Central memory CD8-positive, alpha-beta T cell (primary cell): ENCODE results near the gene SULF2.

Experiments used
- ATAC-seq: fragments of 150-1000 bp; cut with Tn5 transposase; replicated peaks from 2 replicates; pipeline ENCODE4 v1.10.0; 2022; ENCODE audit warnings: mild to moderate bottlenecking, moderate FRiP score, moderate number of reproducible peaks; ENCODE audit not compliant: poor library complexity, severe bottlenecking; ENCODE audit errors: extremely low read depth
- DNase-seq, 2 donors: peaks; one replicate each; pipeline ENCODE4 v3.0.0; 2021; ENCODE audit warnings: low spot score in 2 of 2
- H3K27ac Mint-ChIP-seq: one replicate; pipeline ENCODE4 v1.8.0; 2022; ENCODE audit warnings: low read depth, mild to moderate bottlenecking, moderate library complexity, mixed read lengths
- H3K27me3 Mint-ChIP-seq: one replicate; pipeline ENCODE4 v1.8.0; 2022; ENCODE audit warnings: mixed read lengths
- H3K36me3 Mint-ChIP-seq: one replicate; pipeline ENCODE4 v1.8.0; 2022; ENCODE audit warnings: mild to moderate bottlenecking, moderate library complexity, mixed read lengths; ENCODE audit not compliant: insufficient read depth
- H3K4me1 Mint-ChIP-seq: one replicate; pipeline ENCODE4 v1.8.0; 2022; ENCODE audit warnings: mixed read lengths
- H3K4me3 Mint-ChIP-seq: one replicate; pipeline ENCODE4 v1.8.0; 2022; ENCODE audit warnings: mild to moderate bottlenecking, moderate library complexity, mixed read lengths
- H3K9me3 Mint-ChIP-seq: one replicate; pipeline ENCODE4 v1.8.0; 2022; ENCODE audit warnings: mixed read lengths

Gene SULF2

GRCh38 chr20:47727909-47728361, 57.3 kb downstream of the SULF2 start:
- Mint-ChIP-seq H3K4me1 (peaks cover 18% of the 10 kb centered on the region), H3K9me3 (no peaks in the 10 kb centered on the region), H3K36me3 (peaks cover 8% of the 10 kb centered on the region), H3K4me3 (peak overlapping the region; percentile 73), H3K27me3 (no peaks in the 10 kb centered on the region), H3K27ac (peak overlapping the region; percentile 95)
- DNase-seq (no peak), ATAC-seq (no peak)

- H3K4me1 Mint-ChIP-seq: peaks cover 18% of the 10 kb centered on the region
- H3K36me3 Mint-ChIP-seq: peaks cover 8% of the 10 kb centered on the region
- peak; percentile 96 for ATAC-seq
- H3K9me3 Mint-ChIP-seq: no peaks in the 10 kb centered on the region
- peak; percentile 34 to 55 for DNase-seq
- H3K27ac Mint-ChIP-seq: peak overlapping the region; percentile 95
- H3K4me3 Mint-ChIP-seq: peak overlapping the region; percentile 73
- no peaks in the 10 kb centered on the region for H3K27me3 Mint-ChIP-seq
Measured at GRCh38 chr20:47727170-47727880, 58.0 kb downstream of the SULF2 start.

- Mint-ChIP-seq H3K9me3 (no peaks in the 10 kb centered on the region), H3K4me1 (peaks cover 18% of the 10 kb centered on the region), H3K4me3 (no peak overlapping the region), H3K27me3 (no peaks in the 10 kb centered on the region), H3K36me3 (peaks cover 8% of the 10 kb centered on the region), H3K27ac (peak overlapping the region; percentile 95)
- ATAC-seq (no peak), DNase-seq (no peak)
Measured at GRCh38 chr20:47726632-47727031, 58.6 kb downstream of the SULF2 start.

GRCh38 chr20:47725248-47725973, 59.9 kb downstream of the SULF2 start:
- Mint-ChIP-seq H3K9me3 (no peaks in the 10 kb centered on the region), H3K27ac (no peak overlapping the region), H3K36me3 (peaks cover 7% of the 10 kb centered on the region), H3K27me3 (no peaks in the 10 kb centered on the region), H3K4me1 (peaks cover 18% of the 10 kb centered on the region), H3K4me3 (no peak overlapping the region)
- DNase-seq (peak; percentile 60 to 61), ATAC-seq (peak; percentile 47)

- ATAC-seq (no peak), DNase-seq (no peak)
- Mint-ChIP-seq H3K36me3 (peaks cover 7% of the 10 kb centered on the region), H3K27me3 (no peaks in the 10 kb centered on the region), H3K4me1 (peaks cover 18% of the 10 kb centered on the region), H3K9me3 (no peaks in the 10 kb centered on the region), H3K4me3 (no peak overlapping the region), H3K27ac (no peak overlapping the region)
Measured at GRCh38 chr20:47724910-47725247, 60.4 kb downstream of the SULF2 start.

- Mint-ChIP-seq H3K27me3 (no peaks in the 10 kb centered on the region), H3K4me1 (peaks cover 18% of the 10 kb centered on the region), H3K9me3 (no peaks in the 10 kb centered on the region), H3K4me3 (no peak overlapping the region), H3K27ac (no peak overlapping the region), H3K36me3 (peaks cover 7% of the 10 kb centered on the region)
- no peak for DNase-seq
- ATAC-seq: no peak
Measured at GRCh38 chr20:47724396-47724795, 60.9 kb downstream of the SULF2 start.

- ATAC-seq (no peak), DNase-seq (no peak)
- H3K4me3 Mint-ChIP-seq: no peak overlapping the region
- H3K36me3 Mint-ChIP-seq: peaks cover 7% of the 10 kb centered on the region
- H3K27me3 Mint-ChIP-seq: peaks cover 6% of the 10 kb centered on the region
- peaks cover 18% of the 10 kb centered on the region for H3K4me1 Mint-ChIP-seq
- H3K27ac Mint-ChIP-seq: no peak overlapping the region
- no peaks in the 10 kb centered on the region for H3K9me3 Mint-ChIP-seq
Measured at GRCh38 chr20:47723322-47723721, 62.0 kb downstream of the SULF2 start.

GRCh38 chr20:47720636-47721427, 64.4 kb downstream of the SULF2 start:
- no peak overlapping the region for H3K27ac Mint-ChIP-seq
- H3K4me3 Mint-ChIP-seq: no peak overlapping the region
- H3K27me3 Mint-ChIP-seq: peaks cover 12% of the 10 kb centered on the region
- H3K36me3 Mint-ChIP-seq: peaks cover 2% of the 10 kb centered on the region
- no peaks in the 10 kb centered on the region for H3K9me3 Mint-ChIP-seq
- no peaks in the 10 kb centered on the region for H3K4me1 Mint-ChIP-seq
- ATAC-seq (no peak), DNase-seq (no peak)

- no peak for ATAC-seq
- peaks cover 2% of the 10 kb centered on the region for H3K36me3 Mint-ChIP-seq
- no peaks in the 10 kb centered on the region for H3K4me1 Mint-ChIP-seq
- H3K27ac Mint-ChIP-seq: no peak overlapping the region
- DNase-seq: no peak
- H3K9me3 Mint-ChIP-seq: no peaks in the 10 kb centered on the region
- H3K4me3 Mint-ChIP-seq: no peak overlapping the region
- peaks cover 22% of the 10 kb centered on the region for H3K27me3 Mint-ChIP-seq
Measured at GRCh38 chr20:47719625-47720024, 65.7 kb downstream of the SULF2 start.

- Mint-ChIP-seq H3K4me3 (no peak overlapping the region), H3K27me3 (peaks cover 26% of the 10 kb centered on the region), H3K9me3 (no peaks in the 10 kb centered on the region), H3K36me3 (peaks cover 2% of the 10 kb centered on the region), H3K4me1 (no peaks in the 10 kb centered on the region), H3K27ac (no peak overlapping the region)
- no peak for DNase-seq
- no peak for ATAC-seq
Measured at GRCh38 chr20:47719211-47719610, 66.1 kb downstream of the SULF2 start.

- H3K4me3 Mint-ChIP-seq: no peak overlapping the region
- peaks cover 29% of the 10 kb centered on the region for H3K27me3 Mint-ChIP-seq
- DNase-seq (no peak), ATAC-seq (no peak)
- H3K36me3 Mint-ChIP-seq: peaks cover 2% of the 10 kb centered on the region
- H3K4me1 Mint-ChIP-seq: no peaks in the 10 kb centered on the region
- no peaks in the 10 kb centered on the region for H3K9me3 Mint-ChIP-seq
- no peak overlapping the region for H3K27ac Mint-ChIP-seq
Measured at GRCh38 chr20:47718398-47718797, 66.9 kb downstream of the SULF2 start.

- DNase-seq (no peak), ATAC-seq (no peak)
- H3K4me3 Mint-ChIP-seq: no peak overlapping the region
- H3K36me3 Mint-ChIP-seq: peaks cover 2% of the 10 kb centered on the region
- no peaks in the 10 kb centered on the region for H3K9me3 Mint-ChIP-seq
- H3K27ac Mint-ChIP-seq: no peak overlapping the region
- H3K27me3 Mint-ChIP-seq: peaks cover 32% of the 10 kb centered on the region
- no peaks in the 10 kb centered on the region for H3K4me1 Mint-ChIP-seq
Measured at GRCh38 chr20:47717421-47717820, 67.9 kb downstream of the SULF2 start.
